ENCODE results near the gene IL24. TPM values are rescaled to one million over a fixed set of nuclear protein-coding genes. Genes with fewer than 3 reads are reported as not detected.

Gene IL24
- polyA plus RNA-seq, 1 donor (not counting 4 experiments of a cell fraction or from before 2014, with no cell fraction given) = 2.3 TPM

- Histone ChIP-seq H3K27me3 (ENCODE audit: control insufficient read depth, extremely low read depth, insufficient read depth, low read length) (no peaks in the 10 kb centered on the region), H3K27ac (ENCODE audit: control insufficient read depth, insufficient read depth, low read length) (no peak within 1 kb of the TSS), H3K36me3 (ENCODE audit: control insufficient read depth in 2 of 2, extremely low read depth in 1 of 2, insufficient read depth in 2 of 2, low read length in 2 of 2) (no peaks in the 10 kb centered on the region), H4K20me1 (ENCODE audit: control insufficient read depth, extremely low read depth, insufficient read depth, low read length) (no peaks in the 10 kb centered on the region), H3K9ac (ENCODE audit: control insufficient read depth, extremely low read depth, insufficient read depth, low read length) (no peak within 1 kb of the TSS), H3K9me1 (ENCODE audit: control insufficient read depth, extremely low read depth, insufficient read depth, low read length) (no peaks in the 10 kb centered on the region), H3K4me3 (ENCODE audit: control insufficient read depth in 2 of 3, extremely low read depth in 1 of 3, insufficient read depth in 2 of 3, low read depth in 1 of 3, low read length in 3 of 3) (no peak within 1 kb of the TSS), H2AFZ (ENCODE audit: control insufficient read depth, low read length) (no peak within 1 kb of the TSS), H3K79me2 (ENCODE audit: control insufficient read depth, insufficient read depth, low read length) (no peaks in the 10 kb centered on the region), H3K4me2 (ENCODE audit: control insufficient read depth, extremely low read depth, insufficient read depth, low read depth, low read length) (no peak within 1 kb of the TSS), H3K9me3 (ENCODE audit: control insufficient read depth, low read depth, low read length) (no peaks in the 10 kb centered on the region), H3K4me1 (ENCODE audit: control insufficient read depth, extremely low read depth, insufficient read depth, low read length) (no peaks in the 10 kb centered on the region)
- no peak for FAIRE-seq
- dilution Hi-C loops (cut with MboI; ENCODE audit: extremely low pct_ligation_motif_present, low sequenced_read_pairs) = loop anchor here (10.0 kb wide), 1 partner anchor 63 kb away; no protein-coding TSS in a partner anchor
- no peak for DNase-seq (ENCODE audit: low read depth, low spot score)
- TF ChIP-seq EZH2 (IDR thresholded peaks at IDR 0.05; ENCODE audit: low read length) = no peak
- TF ChIP-seq, protein P1, sequence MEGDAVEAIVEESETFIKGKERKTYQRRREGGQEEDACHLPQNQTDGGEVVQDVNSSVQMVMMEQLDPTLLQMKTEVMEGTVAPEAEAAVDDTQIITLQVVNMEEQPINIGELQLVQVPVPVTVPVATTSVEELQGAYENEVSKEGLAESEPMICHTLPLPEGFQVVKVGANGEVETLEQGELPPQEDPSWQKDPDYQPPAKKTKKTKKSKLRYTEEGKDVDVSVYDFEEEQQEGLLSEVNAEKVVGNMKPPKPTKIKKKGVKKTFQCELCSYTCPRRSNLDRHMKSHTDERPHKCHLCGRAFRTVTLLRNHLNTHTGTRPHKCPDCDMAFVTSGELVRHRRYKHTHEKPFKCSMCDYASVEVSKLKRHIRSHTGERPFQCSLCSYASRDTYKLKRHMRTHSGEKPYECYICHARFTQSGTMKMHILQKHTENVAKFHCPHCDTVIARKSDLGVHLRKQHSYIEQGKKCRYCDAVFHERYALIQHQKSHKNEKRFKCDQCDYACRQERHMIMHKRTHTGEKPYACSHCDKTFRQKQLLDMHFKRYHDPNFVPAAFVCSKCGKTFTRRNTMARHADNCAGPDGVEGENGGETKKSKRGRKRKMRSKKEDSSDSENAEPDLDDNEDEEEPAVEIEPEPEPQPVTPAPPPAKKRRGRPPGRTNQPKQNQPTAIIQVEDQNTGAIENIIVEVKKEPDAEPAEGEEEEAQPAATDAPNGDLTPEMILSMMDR (optimal IDR thresholded peaks at IDR 0.05 in 1 of 3, IDR thresholded peaks at IDR 0.05 in 1 of 3, conservative IDR thresholded peaks at IDR 0.05 in 1 of 3; ENCODE audit: extremely low read depth in 1 of 3, insufficient read depth in 2 of 3, low read length in 3 of 3) = no peak
Observed at GRCh38 chr1:206921772-206922265, 24.6 kb downstream of the IL24 start, which contains the start of gene FCMR. Gene FCMR, minus strand, starts transcription at chr1:206921941. Its CDS starts 87 bp downstream, at chr1:206921854.

DNA sequence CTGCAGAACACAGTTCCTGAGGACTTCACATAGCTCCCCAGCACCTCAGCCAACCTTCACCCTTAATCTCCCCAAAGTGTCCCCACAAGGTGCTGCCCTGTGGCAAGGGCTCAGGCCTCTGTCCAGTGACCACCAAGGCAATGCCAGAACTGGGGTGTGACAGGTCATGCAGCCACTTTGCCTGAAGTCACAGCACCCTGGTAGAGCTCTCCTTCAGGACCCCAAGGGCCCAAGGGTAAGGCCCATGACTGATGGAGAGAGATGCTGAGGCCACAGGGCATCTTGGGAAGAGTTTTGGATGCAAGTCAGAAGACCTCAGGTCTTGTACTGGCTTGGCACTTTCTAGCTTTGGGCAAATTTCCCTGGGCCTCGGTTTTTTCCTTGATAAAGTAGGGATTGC, 25.3 kb downstream of the IL24 start:
- no peak for DNase-seq (ENCODE audit: low read depth, low spot score)
- Histone ChIP-seq H3K36me3 (ENCODE audit: control insufficient read depth in 2 of 2, extremely low read depth in 1 of 2, insufficient read depth in 2 of 2, low read length in 2 of 2) (no peaks in the 10 kb centered on the region), H3K79me2 (ENCODE audit: control insufficient read depth, insufficient read depth, low read length) (no peaks in the 10 kb centered on the region), H3K9me1 (ENCODE audit: control insufficient read depth, extremely low read depth, insufficient read depth, low read length) (no peaks in the 10 kb centered on the region), H3K9me3 (ENCODE audit: control insufficient read depth, low read depth, low read length) (no peaks in the 10 kb centered on the region), H3K4me2 (ENCODE audit: control insufficient read depth, extremely low read depth, insufficient read depth, low read depth, low read length) (no peak overlapping the region), H3K4me3 (ENCODE audit: control insufficient read depth in 2 of 3, extremely low read depth in 1 of 3, insufficient read depth in 2 of 3, low read depth in 1 of 3, low read length in 3 of 3) (no peak overlapping the region), H3K27me3 (ENCODE audit: control insufficient read depth, extremely low read depth, insufficient read depth, low read length) (no peaks in the 10 kb centered on the region), H3K27ac (ENCODE audit: control insufficient read depth, insufficient read depth, low read length) (no peak overlapping the region), H4K20me1 (ENCODE audit: control insufficient read depth, extremely low read depth, insufficient read depth, low read length) (no peaks in the 10 kb centered on the region), H3K4me1 (ENCODE audit: control insufficient read depth, extremely low read depth, insufficient read depth, low read length) (no peaks in the 10 kb centered on the region), H2AFZ (ENCODE audit: control insufficient read depth, low read length) (no peak overlapping the region), H3K9ac (ENCODE audit: control insufficient read depth, extremely low read depth, insufficient read depth, low read length) (no peak overlapping the region)
- no peak for TF ChIP-seq EZH2 (IDR thresholded peaks at IDR 0.05; ENCODE audit: low read length)
- TF ChIP-seq, protein P1 (optimal IDR thresholded peaks at IDR 0.05 in 1 of 3, IDR thresholded peaks at IDR 0.05 in 1 of 3, conservative IDR thresholded peaks at IDR 0.05 in 1 of 3; ENCODE audit: extremely low read depth in 1 of 3, insufficient read depth in 2 of 3, low read length in 3 of 3) = no peak
- dilution Hi-C loops (cut with MboI; ENCODE audit: extremely low pct_ligation_motif_present, low sequenced_read_pairs) = loop anchor here (10.0 kb wide), 1 partner anchor 62 kb away; no protein-coding TSS in a partner anchor
- no peak for FAIRE-seq
